Cardiac fibroblast (primary cell): ENCODE results near the gene RER1.

Experiments
- DNase-seq, 2 donors: peaks; one replicate each; pipeline versions ENCODE4 v3.0.0 to v3.0.0-alpha.2; 2010; ENCODE audit warnings: low read depth in 2 of 2
- H3K4me3 ChIP-seq, 2 donors: replicated peaks in 1 of 2; 1 replicate in 1 of 2; 2 replicates in 1 of 2; pipeline ENCODE4 v1.5.1; 2011; ENCODE audit warnings: low read depth in 2 of 2, low read length in 2 of 2, mild to moderate bottlenecking in 2 of 2, moderate library complexity in 1 of 2
- TF ChIP-seq, protein P1 (sequence below): IDR thresholded peaks from one replicate; pipeline ENCODE4 v1.5.1; 2011; ENCODE audit warnings: low read depth, mild to moderate bottlenecking, low read length, inconsistent platforms

The RER1 gene

DNA sequence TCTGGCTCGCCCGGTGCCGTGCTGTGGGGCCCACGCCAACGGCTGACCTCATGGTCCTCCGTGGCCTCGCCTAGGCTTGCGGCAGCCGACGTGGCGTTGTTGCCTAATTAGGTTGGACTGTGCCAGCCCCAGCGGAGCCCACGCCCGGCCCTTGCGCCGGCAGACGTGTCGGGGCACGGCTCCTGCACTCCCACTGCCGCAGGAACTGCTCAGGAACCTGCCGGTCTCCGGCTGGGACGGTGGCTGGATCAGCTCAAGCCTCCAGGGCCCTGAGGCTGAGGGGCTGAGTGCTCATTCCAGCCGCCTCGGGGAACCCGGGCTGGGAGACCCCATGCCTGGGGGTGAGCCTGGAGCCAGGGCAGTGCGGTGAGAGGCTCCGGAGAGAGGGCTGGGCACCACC is 36.8 kb downstream of the RER1 start:
- TF ChIP-seq, protein P1, sequence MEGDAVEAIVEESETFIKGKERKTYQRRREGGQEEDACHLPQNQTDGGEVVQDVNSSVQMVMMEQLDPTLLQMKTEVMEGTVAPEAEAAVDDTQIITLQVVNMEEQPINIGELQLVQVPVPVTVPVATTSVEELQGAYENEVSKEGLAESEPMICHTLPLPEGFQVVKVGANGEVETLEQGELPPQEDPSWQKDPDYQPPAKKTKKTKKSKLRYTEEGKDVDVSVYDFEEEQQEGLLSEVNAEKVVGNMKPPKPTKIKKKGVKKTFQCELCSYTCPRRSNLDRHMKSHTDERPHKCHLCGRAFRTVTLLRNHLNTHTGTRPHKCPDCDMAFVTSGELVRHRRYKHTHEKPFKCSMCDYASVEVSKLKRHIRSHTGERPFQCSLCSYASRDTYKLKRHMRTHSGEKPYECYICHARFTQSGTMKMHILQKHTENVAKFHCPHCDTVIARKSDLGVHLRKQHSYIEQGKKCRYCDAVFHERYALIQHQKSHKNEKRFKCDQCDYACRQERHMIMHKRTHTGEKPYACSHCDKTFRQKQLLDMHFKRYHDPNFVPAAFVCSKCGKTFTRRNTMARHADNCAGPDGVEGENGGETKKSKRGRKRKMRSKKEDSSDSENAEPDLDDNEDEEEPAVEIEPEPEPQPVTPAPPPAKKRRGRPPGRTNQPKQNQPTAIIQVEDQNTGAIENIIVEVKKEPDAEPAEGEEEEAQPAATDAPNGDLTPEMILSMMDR = no peak
- H3K4me3 ChIP-seq = no peak overlapping the region
- no peak for DNase-seq

DNA sequence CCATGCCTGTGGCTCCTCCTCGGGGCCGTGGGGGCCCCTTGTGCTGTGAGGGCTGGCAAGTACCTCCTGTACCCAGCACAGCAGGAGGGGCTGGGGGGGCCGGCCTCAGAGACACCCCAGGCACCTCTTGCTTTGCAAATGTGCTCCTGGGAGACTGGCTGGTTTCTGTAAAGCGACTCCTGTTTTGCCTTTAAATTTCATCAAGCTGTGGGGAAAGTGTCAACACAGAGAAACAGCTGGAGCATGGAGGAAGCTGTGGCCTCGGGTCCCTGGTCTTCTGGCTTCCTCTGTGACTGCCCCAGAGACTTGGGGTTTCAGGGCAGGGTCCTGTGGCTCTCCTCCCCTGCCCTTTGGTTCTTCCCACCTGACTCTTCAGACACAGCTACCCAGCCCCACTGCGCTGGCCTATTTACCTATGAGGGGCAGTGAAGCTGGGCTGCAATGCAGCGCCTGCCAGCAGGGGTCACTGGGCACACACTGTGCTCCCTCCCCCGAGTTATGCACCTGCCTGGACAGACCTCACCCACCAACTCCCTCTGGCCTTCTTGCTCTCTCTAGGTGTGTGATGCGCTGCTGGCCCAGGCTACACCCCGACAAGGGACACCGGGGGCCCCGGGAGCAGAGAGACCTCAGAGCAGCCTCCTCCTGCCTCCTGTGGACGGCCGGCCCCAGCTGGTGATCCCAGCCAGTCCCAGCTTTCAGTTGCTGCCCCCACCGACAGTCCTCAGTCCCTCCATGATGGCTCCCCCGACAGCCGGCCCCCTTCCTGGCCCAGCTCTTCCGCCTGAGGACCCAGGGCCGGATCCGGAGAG is 38.3 kb downstream of the RER1 start:
- TF ChIP-seq, protein P1 = peak; percentile 60
- peak in 1 of 2 donors; percentile 33 for DNase-seq
- no peak overlapping the region for H3K4me3 ChIP-seq

DNA sequence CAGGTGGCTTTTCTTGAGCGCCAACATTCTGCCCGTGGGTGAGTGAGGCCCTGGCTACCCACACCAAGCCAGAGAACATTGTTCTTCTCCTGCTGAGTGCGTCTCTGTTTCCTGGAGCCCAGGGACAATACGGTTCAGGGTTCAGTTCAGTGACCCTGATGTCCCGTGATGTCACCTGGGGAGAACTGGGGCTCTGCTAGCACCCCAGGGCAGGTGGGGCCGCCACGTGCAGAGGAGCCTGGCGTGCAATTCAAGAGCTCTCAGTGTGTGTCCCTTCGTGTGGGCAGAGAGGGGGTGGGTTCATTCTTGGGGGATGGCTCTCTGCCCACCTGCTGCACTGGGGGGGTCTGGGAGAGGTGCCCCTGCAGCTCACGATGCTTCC is 38.9 kb downstream of the RER1 start:
- DNase-seq = no peak
- TF ChIP-seq, protein P1 = no peak
- H3K4me3 ChIP-seq = no peak overlapping the region

DNA sequence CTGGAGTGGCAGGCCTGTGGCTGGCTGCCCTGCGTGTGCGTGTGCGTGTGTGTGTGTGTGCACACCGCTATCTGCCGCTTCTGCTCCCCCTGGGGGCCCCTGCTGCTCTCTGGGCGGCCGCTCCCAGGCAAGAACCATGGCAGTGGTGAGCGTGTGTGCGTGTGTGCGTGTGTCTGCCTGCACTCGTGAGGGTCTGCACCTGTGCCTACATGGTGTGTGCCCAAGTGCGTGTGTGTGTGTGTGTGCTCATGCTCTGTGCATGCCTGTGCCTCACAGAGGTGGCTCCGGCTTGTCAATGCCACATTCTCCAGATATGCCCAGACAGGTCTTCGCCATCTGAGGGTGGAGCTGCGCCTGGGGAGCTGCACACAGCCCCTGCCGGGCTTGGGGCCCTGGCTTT is 39.5 kb downstream of the RER1 start:
- TF ChIP-seq, protein P1 = no peak
- no peak for DNase-seq
- no peak overlapping the region for H3K4me3 ChIP-seq

DNA sequence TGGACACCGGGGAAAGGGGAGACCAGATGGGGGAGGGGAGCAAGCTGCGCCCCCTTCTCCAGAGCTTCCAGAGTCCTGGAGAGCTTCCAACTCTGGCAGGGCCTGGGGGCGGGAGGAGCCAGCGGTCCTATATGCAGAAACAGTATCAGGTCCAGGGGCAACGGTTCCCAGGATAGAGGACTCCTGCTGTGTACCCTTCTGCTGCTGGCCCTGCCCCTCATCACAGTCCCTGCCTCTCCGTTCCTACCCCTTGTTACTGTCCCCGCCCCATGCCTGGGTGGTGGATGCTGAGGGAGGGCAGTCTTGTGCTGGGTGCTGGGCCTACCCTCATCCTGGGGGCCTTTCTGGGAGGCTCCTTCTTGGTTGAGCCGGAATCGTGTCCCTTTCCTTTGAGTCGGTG is 39.9 kb downstream of the RER1 start:
- no peak overlapping the region for H3K4me3 ChIP-seq
- DNase-seq = no peak

DNA sequence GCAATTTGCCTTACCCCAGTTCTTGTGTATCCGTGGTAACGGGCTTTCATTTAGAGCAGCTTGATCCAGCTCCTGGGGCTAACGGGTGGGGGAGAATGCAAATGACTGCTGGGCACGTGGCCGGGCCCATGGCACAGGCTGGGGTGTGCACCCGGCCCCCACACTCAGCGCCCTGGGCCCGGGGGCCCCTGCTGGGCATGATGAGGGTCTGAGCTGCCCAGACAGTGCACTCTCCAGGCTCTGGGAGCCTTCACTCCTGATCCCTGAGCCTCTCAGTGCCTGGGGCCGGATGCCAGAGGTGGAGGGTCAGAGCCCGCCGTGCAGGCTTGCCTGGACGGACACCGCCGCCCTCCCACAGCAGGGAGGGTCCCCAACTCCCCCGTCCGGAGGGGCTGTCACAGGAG is 40.8 kb downstream of the RER1 start:
- TF ChIP-seq, protein P1 = no peak
- no peak overlapping the region for H3K4me3 ChIP-seq
- no peak for DNase-seq

More for the DNA sequence above, 39.9 kb downstream of the RER1 start:
- TF ChIP-seq, protein P1 = no peak

DNA sequence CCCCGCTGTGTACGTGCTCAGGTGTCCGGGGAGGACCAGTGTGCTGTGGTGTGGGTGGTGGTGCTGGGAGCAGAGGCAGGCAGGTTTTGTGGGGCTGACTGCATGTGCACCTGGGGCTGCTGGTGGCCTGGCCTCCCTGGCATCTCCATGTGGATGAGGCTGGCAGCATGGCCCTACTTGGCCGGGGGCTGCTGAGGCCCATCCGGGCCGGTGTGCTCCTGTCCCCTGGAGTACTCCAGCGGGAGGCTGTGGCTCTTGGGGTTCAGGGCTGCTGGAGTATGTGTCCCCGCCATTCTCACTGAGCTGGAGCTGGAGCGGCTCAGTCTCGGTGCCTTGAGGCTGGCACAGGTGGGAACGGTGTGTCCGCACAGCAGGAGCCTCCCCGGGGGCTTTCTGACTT is 41.6 kb downstream of the RER1 start:
- no peak for DNase-seq
- TF ChIP-seq, protein P1 = no peak
- H3K4me3 ChIP-seq = no peak overlapping the region
